Ascending aorta (tissue), 2 donors: ENCODE results near the gene TRABD2B. TPM values are rescaled to one million over a fixed set of nuclear protein-coding genes. Genes with fewer than 3 reads are reported as not detected.

Experiments
- DNase-seq, 2 donors: peaks; one replicate each; pipeline ENCODE4 v3.0.0-alpha.2; 2019; ENCODE audit warnings: low spot score in 2 of 2
- H3K27ac ChIP-seq, 2 donors: fragments of 200-600 bp; sonication (generic); one replicate each; pipeline ENCODE4 v1.5.1; 2016 to 2017; ENCODE audit warnings: mild to moderate bottlenecking in 1 of 2
- H3K27me3 ChIP-seq: fragments of 200-600 bp; sonication (generic); one replicate; pipeline ENCODE4 v1.5.1; 2017
- H3K36me3 ChIP-seq, 2 donors: fragments of 200-600 bp; sonication (generic); one replicate each; pipeline ENCODE4 v1.5.1; 2016
- H3K4me1 ChIP-seq, 2 donors: fragments of 200-600 bp; sonication (generic); one replicate each; pipeline ENCODE4 v1.5.1; 2016 to 2017; ENCODE audit warnings: mild to moderate bottlenecking in 1 of 2
- H3K4me3 ChIP-seq, 2 donors: fragments of 200-600 bp; sonication (generic); one replicate each; pipeline ENCODE4 v1.5.1; 2016 to 2017; ENCODE audit warnings: mild to moderate bottlenecking in 1 of 2
- H3K9me3 ChIP-seq, 2 donors: fragments of 200-600 bp; sonication (generic); one replicate each; pipeline ENCODE4 v1.5.1; 2016
- intact Hi-C: fragments of 100-400 bp; cut with DNase I; formaldehyde crosslinking; loops from one replicate; pipeline ENCODE4 v1.15.1; 2023
- total RNA-seq: library from RNA; depleted of rRNA; stranded (reverse); fragments of >200 nt; gene quantifications from one replicate; pipeline ENCODE4 v1.1.0, GENCODE V29; 2016
- TF ChIP-seq, protein P1 (sequence below), 3 experiments: fragments of 200-600 bp in 2 of 3; fragments of 450-650 bp in 1 of 3; sonication (generic) in 2 of 3; IDR thresholded peaks; one replicate each; pipeline ENCODE4 v1.5.1; 2016 to 2019; ENCODE audit warnings: antibody characterized with exemption in 3 of 3, mild to moderate bottlenecking in 1 of 3, moderate library complexity in 1 of 3

Gene TRABD2B
- total RNA-seq, 1 donor from 2014 or later = 7.9 TPM

DNA sequence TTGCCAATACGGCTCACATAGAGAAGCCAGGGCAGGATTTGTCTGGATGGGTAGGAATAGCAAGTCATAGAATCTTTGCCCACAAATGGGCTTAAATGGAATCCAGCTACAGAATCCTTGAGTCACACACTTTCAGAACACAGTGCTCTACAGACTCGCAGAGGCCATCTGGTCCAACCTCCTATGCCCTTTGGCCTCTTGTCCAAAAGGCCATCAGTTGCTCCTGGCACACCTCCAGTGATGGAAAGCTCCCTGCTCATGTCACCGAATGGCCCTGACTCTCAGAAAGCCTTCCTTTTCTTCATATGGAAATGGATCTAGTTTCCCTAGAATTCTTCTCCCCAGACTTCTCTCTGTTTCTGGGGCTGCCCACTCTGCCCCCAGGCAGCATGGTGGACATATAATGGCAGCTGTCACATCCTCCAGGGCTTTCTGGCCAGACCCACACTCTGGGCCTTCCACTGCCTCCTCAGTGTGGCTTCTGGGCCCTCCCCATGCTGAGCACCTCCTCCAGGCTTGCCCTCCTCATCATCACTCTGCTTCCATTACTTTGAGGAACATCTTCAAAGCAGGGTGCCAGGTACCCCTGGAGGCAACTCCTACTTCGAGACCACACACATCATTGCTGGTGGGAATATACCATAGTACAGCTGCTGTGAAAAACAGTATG, 33.6 kb upstream of the TRABD2B start:
- no peak overlapping the region for H3K27ac ChIP-seq
- H3K9me3 ChIP-seq = no peaks in the 10 kb centered on the region
- H3K27me3 ChIP-seq = no peaks in the 10 kb centered on the region
- TF ChIP-seq, protein P1, sequence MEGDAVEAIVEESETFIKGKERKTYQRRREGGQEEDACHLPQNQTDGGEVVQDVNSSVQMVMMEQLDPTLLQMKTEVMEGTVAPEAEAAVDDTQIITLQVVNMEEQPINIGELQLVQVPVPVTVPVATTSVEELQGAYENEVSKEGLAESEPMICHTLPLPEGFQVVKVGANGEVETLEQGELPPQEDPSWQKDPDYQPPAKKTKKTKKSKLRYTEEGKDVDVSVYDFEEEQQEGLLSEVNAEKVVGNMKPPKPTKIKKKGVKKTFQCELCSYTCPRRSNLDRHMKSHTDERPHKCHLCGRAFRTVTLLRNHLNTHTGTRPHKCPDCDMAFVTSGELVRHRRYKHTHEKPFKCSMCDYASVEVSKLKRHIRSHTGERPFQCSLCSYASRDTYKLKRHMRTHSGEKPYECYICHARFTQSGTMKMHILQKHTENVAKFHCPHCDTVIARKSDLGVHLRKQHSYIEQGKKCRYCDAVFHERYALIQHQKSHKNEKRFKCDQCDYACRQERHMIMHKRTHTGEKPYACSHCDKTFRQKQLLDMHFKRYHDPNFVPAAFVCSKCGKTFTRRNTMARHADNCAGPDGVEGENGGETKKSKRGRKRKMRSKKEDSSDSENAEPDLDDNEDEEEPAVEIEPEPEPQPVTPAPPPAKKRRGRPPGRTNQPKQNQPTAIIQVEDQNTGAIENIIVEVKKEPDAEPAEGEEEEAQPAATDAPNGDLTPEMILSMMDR (IDR thresholded peaks at IDR 0.05) = no peak
- peak in 1 of 2 donors; percentile 46 for DNase-seq
- peaks cover 0 to 5% of the 10 kb centered on the region in 2 donors for H3K4me1 ChIP-seq
- no peaks in the 10 kb centered on the region for H3K36me3 ChIP-seq
- intact Hi-C loops = no loop called here
- no peak overlapping the region for H3K4me3 ChIP-seq

DNA sequence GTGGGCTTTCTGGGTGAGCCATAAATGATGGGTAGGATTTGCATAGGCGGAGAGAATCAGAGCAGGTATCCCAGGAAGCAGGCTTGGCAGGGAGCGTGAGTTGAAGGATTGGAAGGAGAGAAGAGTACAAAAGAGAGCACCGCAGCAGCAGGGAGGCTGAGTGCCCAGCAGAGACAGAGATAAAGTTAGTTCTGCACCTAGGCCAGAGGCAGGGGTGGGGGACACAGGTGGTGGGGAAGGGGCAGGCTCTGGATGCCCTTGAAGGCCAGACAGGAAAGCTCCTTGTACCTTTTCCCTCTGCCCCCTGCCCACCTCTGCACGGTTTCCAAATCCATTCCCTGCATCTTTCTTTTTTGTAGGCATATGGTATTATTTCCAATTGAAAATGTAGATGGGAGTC, 33.0 kb upstream of the TRABD2B start:
- H3K36me3 ChIP-seq = no peaks in the 10 kb centered on the region
- H3K9me3 ChIP-seq = no peaks in the 10 kb centered on the region
- TF ChIP-seq, protein P1 (IDR thresholded peaks at IDR 0.05) = no peak
- no peak overlapping the region for H3K4me3 ChIP-seq
- no peaks in the 10 kb centered on the region for H3K27me3 ChIP-seq
- peak in 1 of 2 donors; percentile 12 for DNase-seq
- intact Hi-C loops = no loop called here
- H3K27ac ChIP-seq = no peak overlapping the region
- peaks cover 0 to 5% of the 10 kb centered on the region in 2 donors for H3K4me1 ChIP-seq

DNA sequence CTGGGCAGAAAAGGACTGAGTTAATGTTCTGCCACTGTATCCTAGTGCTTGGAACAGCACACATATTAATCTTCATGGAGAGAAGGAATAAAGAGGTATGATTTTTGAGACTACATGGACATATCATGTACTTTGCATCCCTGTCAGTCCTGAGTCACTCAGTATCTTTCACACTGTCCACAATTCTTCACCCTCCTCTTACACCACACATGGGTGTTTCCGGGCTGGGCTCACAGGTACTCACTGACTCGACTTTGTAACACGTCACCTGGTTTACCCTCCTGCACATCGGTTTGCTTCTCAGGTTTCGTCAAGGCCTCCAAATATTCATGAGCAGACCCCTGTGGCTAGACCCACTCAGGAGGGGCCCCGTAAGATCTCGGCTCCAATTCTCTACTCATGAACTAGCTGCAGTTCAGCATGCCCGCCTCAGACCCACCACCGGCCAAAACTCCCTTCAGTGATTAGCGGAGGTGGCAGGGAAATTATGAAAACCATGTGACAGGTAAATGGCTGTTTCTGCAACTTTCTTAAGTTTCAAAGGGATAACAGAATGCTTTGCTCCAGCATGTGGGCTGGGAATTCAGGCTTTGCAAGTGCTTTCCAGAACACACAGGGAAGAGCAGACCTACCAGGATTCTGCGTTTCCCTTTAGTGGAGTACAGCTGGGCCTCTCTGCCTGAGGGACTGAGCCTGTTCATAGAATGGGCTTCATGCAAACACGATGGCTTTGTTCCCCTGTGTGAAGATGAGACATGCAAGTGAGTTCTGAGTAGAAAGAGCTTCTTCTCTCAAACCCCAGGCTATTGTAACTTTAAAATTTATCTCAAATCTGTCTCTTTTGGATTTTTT, 31.3 kb upstream of the TRABD2B start:
- TF ChIP-seq, protein P1 (IDR thresholded peaks at IDR 0.05) = no peak
- DNase-seq = peak in 1 of 2 donors; percentile 40
- H3K9me3 ChIP-seq = no peaks in the 10 kb centered on the region
- no peak overlapping the region for H3K4me3 ChIP-seq
- no peak overlapping the region for H3K27ac ChIP-seq
- peaks cover 0 to 1% of the 10 kb centered on the region in 2 donors for H3K4me1 ChIP-seq
- H3K36me3 ChIP-seq = no peaks in the 10 kb centered on the region
- intact Hi-C loops = no loop called here
- H3K27me3 ChIP-seq = no peaks in the 10 kb centered on the region

GRCh38 chr1:48027533-48027835, 30.3 kb upstream of the TRABD2B start:
- intact Hi-C loops = no loop called here
- TF ChIP-seq, protein P1 (IDR thresholded peaks at IDR 0.05) = no peak
- no peak overlapping the region for H3K4me3 ChIP-seq
- H3K4me1 ChIP-seq = no peaks in the 10 kb centered on the region
- no peak overlapping the region for H3K27ac ChIP-seq
- H3K36me3 ChIP-seq = no peaks in the 10 kb centered on the region
- no peaks in the 10 kb centered on the region for H3K9me3 ChIP-seq
- H3K27me3 ChIP-seq = no peaks in the 10 kb centered on the region
- DNase-seq = peak in 1 of 2 donors; percentile 40

GRCh38 chr1:48026701-48027532, 29.7 kb upstream of the TRABD2B start:
- Histone ChIP-seq H3K9me3 (no peaks in the 10 kb centered on the region), H3K27me3 (no peaks in the 10 kb centered on the region), H3K36me3 (no peaks in the 10 kb centered on the region), H3K4me3 (no peak overlapping the region), H3K27ac (no peak overlapping the region), H3K4me1 (no peaks in the 10 kb centered on the region)
- peak in 1 of 2 donors; percentile 18 for DNase-seq
- intact Hi-C loops = no loop called here
- TF ChIP-seq, protein P1 (IDR thresholded peaks at IDR 0.05) = no peak
